ENCODE results near the gene TRMT5. TPM values are rescaled to one million over a fixed set of nuclear protein-coding genes. Genes with fewer than 3 reads are reported as not detected.

TRMT5 gene
- total and polyA plus RNA-seq, 2 of the 4 experiments (the other 2 are of a cell fraction) = 5.0 to 10.4 TPM

DNA sequence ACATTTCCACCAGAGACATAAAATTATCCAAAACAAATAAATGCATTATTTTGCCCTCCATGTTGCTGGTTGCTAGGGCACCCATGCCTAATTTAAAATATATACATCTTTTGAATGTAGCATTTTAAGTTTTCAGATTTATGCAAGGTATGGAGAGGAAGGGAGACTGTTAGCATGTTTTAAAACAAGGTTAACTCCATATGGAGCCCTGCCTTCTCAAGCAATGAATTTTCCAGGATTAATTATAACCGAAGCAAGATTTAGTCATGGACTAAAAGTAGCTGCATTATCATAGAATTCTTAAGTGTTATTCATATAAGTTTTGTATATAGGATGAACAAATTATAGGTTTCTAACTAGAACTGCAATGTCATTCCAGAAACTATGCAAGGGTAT is 37.2 kb downstream of the TRMT5 start:
- dilution Hi-C loops (cut with HindIII; ENCODE audit: low sequenced_read_pairs, unreplicated experiment) (no loop called here), intact Hi-C loops (cut with micrococcal nuclease) (no loop called here), in situ Hi-C loops (cut with MboI; ENCODE audit: low sequenced_read_pairs) (no loop called here)
- DNase-seq = no peak
- H4K20me1 ChIP-seq (ENCODE audit: insufficient read depth, low read length) = peaks cover 3% of the 10 kb centered on the region; the same call in 1 of the 2 replicates
- no peak overlapping the region for H3K4me3 ChIP-seq (ENCODE audit: insufficient read depth, low read depth, low read length)
- no peak for TF ChIP-seq FOS (IDR thresholded peaks at IDR 0.05; ENCODE audit: low read depth, low read length)
- no peak for TF ChIP-seq MAFK (IDR thresholded peaks at IDR 0.05; ENCODE audit: low read depth, low read length)
- no peak for TF ChIP-seq POLR2A (IDR thresholded peaks at IDR 0.05; ENCODE audit: low read depth, low read length)
- TF ChIP-seq, protein P1, sequence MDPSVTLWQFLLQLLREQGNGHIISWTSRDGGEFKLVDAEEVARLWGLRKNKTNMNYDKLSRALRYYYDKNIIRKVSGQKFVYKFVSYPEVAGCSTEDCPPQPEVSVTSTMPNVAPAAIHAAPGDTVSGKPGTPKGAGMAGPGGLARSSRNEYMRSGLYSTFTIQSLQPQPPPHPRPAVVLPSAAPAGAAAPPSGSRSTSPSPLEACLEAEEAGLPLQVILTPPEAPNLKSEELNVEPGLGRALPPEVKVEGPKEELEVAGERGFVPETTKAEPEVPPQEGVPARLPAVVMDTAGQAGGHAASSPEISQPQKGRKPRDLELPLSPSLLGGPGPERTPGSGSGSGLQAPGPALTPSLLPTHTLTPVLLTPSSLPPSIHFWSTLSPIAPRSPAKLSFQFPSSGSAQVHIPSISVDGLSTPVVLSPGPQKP (IDR thresholded peaks at IDR 0.05; ENCODE audit: borderline replicate concordance, low read depth, low read length) = no peak
- no peak for TF ChIP-seq CHD1 (IDR thresholded peaks at IDR 0.05; ENCODE audit: low read depth, low read length)
- no peak overlapping the region for H4K91ac ChIP-seq (ENCODE audit: insufficient read depth, low read depth, low read length)
- no peak overlapping the region for H3K18ac ChIP-seq (ENCODE audit: low read depth, low read length)
- ChIA-PET POLR2A (ENCODE audit: unreplicated experiment) (no interaction called here), CTCF (no interaction called here)
- H3K14ac ChIP-seq (replicated peaks; ENCODE audit: low read depth, low read length) = no peak overlapping the region
- H3K27ac ChIP-seq (ENCODE audit: insufficient read depth, low read length) = no peak overlapping the region
- no TSS peak for BruUV-seq (replicated peaks)
- WGBS, 2 experiments (ENCODE audit: extremely low coverage in 2 of 2, insufficient read length in 1 of 2) = no CpG with 5 or more reads among the region's 1 CpG
- no peak overlapping the region for H4K8ac ChIP-seq (ENCODE audit: low read depth in 2 of 2, low read length in 2 of 2)
- H3K27me3 ChIP-seq (ENCODE audit: control insufficient read depth, insufficient read depth, low read length) = no peaks in the 10 kb centered on the region
- H3K9me3 ChIP-seq (ENCODE audit: control insufficient read depth, insufficient read depth, low read length) = no peaks in the 10 kb centered on the region
- H4K5ac ChIP-seq (ENCODE audit: low read depth, low read length) = no peak overlapping the region
- H3K4me1 ChIP-seq (ENCODE audit: control insufficient read depth, insufficient read depth, low read length) = peaks cover 7% of the 10 kb centered on the region
- H2BK5ac ChIP-seq (ENCODE audit: low read depth, low read length, poor library complexity, severe bottlenecking) = peak overlapping the region; percentile 26
- ATAC-seq (ENCODE audit: low read depth) = no peak
- H3K9me1 ChIP-seq (ENCODE audit: insufficient read depth, low read length) = peaks cover 3% of the 10 kb centered on the region; the same call in 1 of the 2 replicates
- no peak overlapping the region for H2AFZ ChIP-seq (replicated peaks; ENCODE audit: low read length, poor library complexity)
- 0 out of 2 replicates have a peak, but pooled peaks cover 3% of the 10 kb centered on the region for H3K36me3 ChIP-seq (ENCODE audit: control insufficient read depth, insufficient read depth, low read length)
- no peak overlapping the region for H3K9ac ChIP-seq (ENCODE audit: low read depth, low read length)
- H3K23ac ChIP-seq (ENCODE audit: low read depth, low read length) = no peak overlapping the region
- no peak overlapping the region for H2BK120ac ChIP-seq (ENCODE audit: low read depth, low read length)
- H3K79me1 ChIP-seq (ENCODE audit: low read depth in 1 of 2, low read length in 2 of 2) = peaks cover 9 to 18% of the 10 kb centered on the region in 2 experiments; a peak in 3 of 4 replicates
- H3K4ac ChIP-seq (ENCODE audit: low read depth, low read length) = no peak overlapping the region
- no peak overlapping the region for H2BK20ac ChIP-seq (ENCODE audit: low read depth, low read length)
- H2AK9ac ChIP-seq (replicated peaks; ENCODE audit: low read depth, low read length, poor library complexity) = no peak overlapping the region
- no peak overlapping the region for H3K56ac ChIP-seq (ENCODE audit: extremely low read depth, insufficient read depth, low read length)
- H2BK15ac ChIP-seq (ENCODE audit: low read depth, low read length) = no peak overlapping the region
- no peak overlapping the region for H2AK5ac ChIP-seq (ENCODE audit: low read depth, low read length)
- no peak overlapping the region for H3K4me2 ChIP-seq (ENCODE audit: low read depth, low read length)

All from IMR-90 (cell line).